Measurements from ENCODE around the gene CBX3. TPM values are rescaled to one million over a fixed set of nuclear protein-coding genes. Genes with fewer than 3 reads are reported as not detected.

CBX3 gene
- total RNA-seq, 1 donor from 2014 or later = 146 TPM

GRCh38 chr7:26153823-26154783, 47.4 kb upstream of the CBX3 start:
- peak overlapping the region; percentile 82 for H3K4me3 Mint-ChIP-seq (ENCODE audit: unreplicated experiment)
- TF ChIP-seq CTCF (IDR thresholded peaks at IDR 0.05; ENCODE audit: unreplicated experiment) = no peak
- peaks cover 8% of the 10 kb centered on the region for H3K9me3 Mint-ChIP-seq (ENCODE audit: unreplicated experiment)
- H3K36me3 Mint-ChIP-seq (ENCODE audit: low read depth, unreplicated experiment) = peaks cover 9% of the 10 kb centered on the region
- no peak for DNase-seq (ENCODE audit: low spot score)
- H3K4me1 Mint-ChIP-seq (ENCODE audit: unreplicated experiment) = peaks cover 36% of the 10 kb centered on the region
- peak overlapping the region; percentile 53 for H3K27ac Mint-ChIP-seq (ENCODE audit: unreplicated experiment)
- H3K27me3 Mint-ChIP-seq (ENCODE audit: unreplicated experiment) = peaks cover 17% of the 10 kb centered on the region

GRCh38 chr7:26155531-26156375, 45.8 kb upstream of the CBX3 start:
- Mint-ChIP-seq H3K9me3 (ENCODE audit: unreplicated experiment) (peaks cover 8% of the 10 kb centered on the region), H3K4me3 (ENCODE audit: unreplicated experiment) (no peak overlapping the region), H3K27me3 (ENCODE audit: unreplicated experiment) (peaks cover 17% of the 10 kb centered on the region), H3K27ac (ENCODE audit: unreplicated experiment) (peak overlapping the region; percentile 76), H3K4me1 (ENCODE audit: unreplicated experiment) (peaks cover 36% of the 10 kb centered on the region), H3K36me3 (ENCODE audit: low read depth, unreplicated experiment) (peaks cover 9% of the 10 kb centered on the region)
- no peak for DNase-seq (ENCODE audit: low spot score)
- no peak for TF ChIP-seq CTCF (IDR thresholded peaks at IDR 0.05; ENCODE audit: unreplicated experiment)

- Mint-ChIP-seq H3K36me3 (ENCODE audit: low read depth, unreplicated experiment) (peaks cover under 1% of the 10 kb centered on the region), H3K27ac (ENCODE audit: unreplicated experiment) (no peak overlapping the region), H3K27me3 (ENCODE audit: unreplicated experiment) (peaks cover 11% of the 10 kb centered on the region), H3K4me3 (ENCODE audit: unreplicated experiment) (no peak overlapping the region), H3K9me3 (ENCODE audit: unreplicated experiment) (peaks cover 8% of the 10 kb centered on the region), H3K4me1 (ENCODE audit: unreplicated experiment) (peaks cover 26% of the 10 kb centered on the region)
- no peak for TF ChIP-seq CTCF (IDR thresholded peaks at IDR 0.05; ENCODE audit: unreplicated experiment)
- DNase-seq (ENCODE audit: low spot score) = no peak
Measured at GRCh38 chr7:26156451-26157420, 44.8 kb upstream of the CBX3 start.

- Mint-ChIP-seq H3K27me3 (ENCODE audit: unreplicated experiment) (peaks cover 11% of the 10 kb centered on the region), H3K27ac (ENCODE audit: unreplicated experiment) (no peak overlapping the region), H3K36me3 (ENCODE audit: low read depth, unreplicated experiment) (no peaks in the 10 kb centered on the region), H3K9me3 (ENCODE audit: unreplicated experiment) (peaks cover 8% of the 10 kb centered on the region), H3K4me3 (ENCODE audit: unreplicated experiment) (no peak overlapping the region), H3K4me1 (ENCODE audit: unreplicated experiment) (peaks cover 26% of the 10 kb centered on the region)
- DNase-seq (ENCODE audit: low spot score) = no peak
- TF ChIP-seq CTCF (IDR thresholded peaks at IDR 0.05; ENCODE audit: unreplicated experiment) = no peak
Measured at GRCh38 chr7:26157520-26158105, 43.9 kb upstream of the CBX3 start.
